Suppressor macrophage treated with lipopolysaccharide for 1 hour (primary cell): ENCODE results near the gene REV1.

Experiments used
- DNase-seq, 3 donors: peaks; one replicate each; pipeline ENCODE4 v3.0.0-alpha.2; 2020 to 2022

REV1 gene

DNA sequence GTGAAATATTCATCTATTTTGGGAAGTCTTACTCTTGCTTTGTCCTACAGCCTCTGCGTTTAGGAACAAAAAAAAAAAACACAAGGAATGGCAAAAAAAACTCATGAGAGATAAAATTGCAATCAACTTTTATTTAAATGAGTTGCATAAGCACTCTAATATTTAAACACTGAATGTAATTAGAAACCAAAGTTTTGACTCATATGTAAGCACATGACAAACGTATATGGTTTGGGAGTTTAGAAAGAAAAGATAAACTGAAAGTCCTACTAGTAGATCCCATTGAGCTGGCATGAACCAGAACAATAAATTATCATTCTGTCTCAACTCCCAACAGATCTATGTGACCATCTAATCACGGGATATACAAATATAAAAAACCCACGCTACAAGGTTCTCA lies 44.8 kb downstream of the REV1 start:
- DNase-seq = no peak

DNA sequence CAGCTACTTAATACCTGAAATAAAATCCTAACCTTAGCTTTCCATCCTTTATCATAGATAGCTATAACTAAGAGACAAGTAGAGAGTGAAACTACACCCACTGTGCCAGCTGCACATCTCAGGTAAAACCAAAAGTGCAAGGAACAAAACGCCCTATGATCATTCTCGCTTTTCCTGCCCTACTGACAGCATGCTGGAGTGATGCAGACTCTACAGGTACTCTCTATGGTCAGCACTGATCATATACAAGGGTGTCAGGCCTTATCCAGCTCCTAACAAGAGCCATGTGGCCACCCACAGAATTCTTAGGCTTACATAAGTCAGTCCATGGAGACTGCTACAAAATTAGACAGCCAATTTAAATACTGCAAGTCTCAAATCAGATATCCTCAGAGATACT lies 45.6 kb downstream of the REV1 start:
- no peak for DNase-seq

- DNase-seq = peak; percentile 21 to 45 (median 31)
Observed at GRCh38 chr2:99442837-99443236, 47.0 kb downstream of the REV1 start.

DNA sequence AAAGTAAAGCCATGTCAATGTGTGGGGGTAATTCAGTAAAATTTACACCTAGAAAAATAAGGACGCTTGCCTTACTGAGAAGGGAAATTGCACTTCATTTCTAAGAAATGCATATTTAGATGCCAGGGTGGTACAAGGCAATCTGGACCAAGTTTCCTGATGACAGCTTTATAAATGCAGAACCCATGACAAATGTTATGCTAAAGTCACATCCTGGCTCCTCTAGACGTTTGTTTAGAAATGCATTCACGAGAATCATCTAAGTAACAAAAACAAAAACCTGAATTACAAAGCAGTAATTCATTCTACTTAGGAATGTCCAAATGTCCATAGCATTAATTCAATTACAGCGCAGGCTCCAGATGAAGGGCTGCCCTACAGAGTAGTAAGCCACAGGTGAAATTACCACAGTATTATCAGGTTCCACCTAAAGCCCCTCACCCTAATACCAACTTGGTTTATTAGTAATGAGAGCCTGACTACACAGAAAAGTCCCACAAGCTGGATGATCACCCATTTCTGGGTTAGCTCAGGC lies 49.8 kb downstream of the REV1 start:
- DNase-seq = no peak

DNA sequence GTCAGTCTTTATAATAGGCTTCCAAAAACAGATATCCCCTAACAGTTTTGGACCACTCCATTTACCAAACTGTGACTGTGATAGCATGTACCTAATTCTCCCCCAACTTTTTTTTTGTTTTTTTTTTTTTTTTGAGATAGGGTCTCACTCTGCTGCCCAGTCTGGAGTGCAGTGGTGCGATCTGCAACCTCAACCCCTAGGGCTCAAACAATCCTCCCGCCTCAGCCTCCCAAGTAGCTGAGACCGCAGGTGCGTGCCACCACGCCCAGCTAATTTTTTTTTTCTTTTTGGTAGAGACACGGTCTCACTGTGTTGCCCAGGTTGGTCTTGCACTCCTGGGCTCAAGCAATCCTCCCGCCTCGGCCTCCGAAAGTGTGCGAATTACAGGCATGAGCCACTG lies 52.9 kb downstream of the REV1 start:
- DNase-seq = no peak

GRCh38 chr2:99433340-99433739 lies 56.5 kb downstream of the REV1 start:
- DNase-seq = no peak

GRCh38 chr2:99431587-99432275 lies 58.1 kb downstream of the REV1 start:
- DNase-seq = no peak

DNA sequence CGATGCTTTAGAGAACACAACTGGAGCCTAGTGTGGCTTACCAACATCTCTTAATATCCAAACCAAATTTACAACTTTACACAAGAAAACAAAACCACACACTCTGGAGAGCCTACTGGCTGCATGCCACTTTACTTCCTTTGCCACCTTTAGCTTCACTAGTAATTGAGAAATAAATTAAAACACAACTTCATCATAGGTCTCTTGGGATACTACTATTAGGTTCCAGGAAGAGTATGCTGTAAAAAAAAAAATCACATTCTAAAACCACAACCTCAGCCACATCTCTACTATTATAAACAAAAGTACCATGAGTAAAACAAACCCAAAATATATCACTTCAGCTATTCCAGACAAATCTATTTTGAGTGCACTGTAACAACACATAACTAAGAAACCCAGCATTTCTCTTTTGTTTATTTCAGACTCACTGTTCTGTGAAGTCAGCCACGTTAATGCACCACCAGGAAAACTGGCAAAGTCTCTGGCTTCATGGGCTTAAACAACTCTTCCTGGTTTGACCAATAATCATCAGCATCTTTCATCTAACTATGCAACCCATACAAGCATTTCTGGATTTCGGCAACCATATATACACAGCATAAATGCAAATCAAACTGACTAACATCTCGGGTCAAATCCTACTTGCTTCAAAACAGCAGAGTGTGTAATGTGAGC lies 59.1 kb downstream of the REV1 start:
- DNase-seq = no peak

DNA sequence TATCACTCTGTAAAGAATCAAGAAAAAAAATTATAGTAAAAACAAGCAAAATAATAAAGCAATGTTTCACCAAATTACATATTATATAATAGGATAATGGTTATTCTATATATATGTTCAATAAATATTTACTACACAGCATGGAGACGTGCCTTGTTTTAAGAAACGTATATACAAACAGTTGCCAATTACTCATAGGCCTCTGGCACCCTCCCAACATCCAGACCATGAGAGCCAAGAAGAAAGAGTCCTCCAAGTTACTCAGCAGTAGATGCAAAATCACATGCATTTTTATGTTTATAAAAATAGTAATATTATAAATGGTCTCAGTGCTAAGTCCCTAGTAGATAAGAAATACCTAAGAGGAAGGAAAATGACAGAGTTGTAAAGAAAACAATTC lies 64.8 kb downstream of the REV1 start:
- DNase-seq = no peak

- no peak for DNase-seq
Observed at GRCh38 chr2:99424371-99424770, 65.4 kb downstream of the REV1 start.

GRCh38 chr2:99422599-99422998 lies 67.2 kb downstream of the REV1 start:
- DNase-seq = peak; percentile 15 to 20 (median 20)

DNA sequence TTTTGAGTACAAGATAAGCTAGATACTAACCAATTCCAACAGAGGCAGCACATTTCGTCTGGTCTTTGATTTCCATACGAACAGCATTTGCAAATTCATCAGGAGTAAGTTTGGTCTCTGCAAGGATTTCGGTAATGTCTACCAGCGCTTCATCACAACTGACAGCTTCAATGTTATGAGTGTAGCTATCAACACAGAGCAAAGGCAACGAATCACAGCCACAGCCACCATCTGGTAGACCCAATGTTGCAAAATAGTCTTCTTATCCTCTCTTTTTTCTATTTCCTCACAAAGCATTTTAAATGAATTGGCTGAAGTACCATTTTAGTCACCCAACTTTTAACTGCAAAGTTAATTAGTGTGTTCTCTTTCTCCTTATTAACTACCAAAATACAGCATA lies 68.3 kb downstream of the REV1 start:
- DNase-seq = no peak

GRCh38 chr2:99420751-99421299 lies 69.0 kb downstream of the REV1 start:
- no peak for DNase-seq

DNA sequence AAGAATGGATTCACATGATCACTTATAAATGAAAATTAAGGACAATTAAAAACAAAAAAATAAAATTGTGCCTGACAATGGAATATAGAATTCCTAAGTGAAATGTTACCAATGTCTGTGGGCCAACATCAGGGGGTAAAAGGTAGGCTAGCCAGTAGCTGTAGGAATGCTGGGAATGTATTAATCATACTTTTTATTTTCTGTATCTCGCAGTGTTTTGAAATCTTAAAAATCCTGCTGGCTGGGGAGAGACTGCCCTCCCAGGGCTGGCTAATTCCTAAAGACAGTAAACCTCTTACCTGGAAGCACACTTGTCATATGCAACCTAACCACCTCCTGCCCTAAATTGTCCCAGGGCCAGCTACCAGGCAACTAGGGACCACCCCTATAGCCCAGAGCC lies 69.8 kb downstream of the REV1 start:
- no peak for DNase-seq

- DNase-seq = no peak
Observed at GRCh38 chr2:99417396-99417795, 72.4 kb downstream of the REV1 start.

DNA sequence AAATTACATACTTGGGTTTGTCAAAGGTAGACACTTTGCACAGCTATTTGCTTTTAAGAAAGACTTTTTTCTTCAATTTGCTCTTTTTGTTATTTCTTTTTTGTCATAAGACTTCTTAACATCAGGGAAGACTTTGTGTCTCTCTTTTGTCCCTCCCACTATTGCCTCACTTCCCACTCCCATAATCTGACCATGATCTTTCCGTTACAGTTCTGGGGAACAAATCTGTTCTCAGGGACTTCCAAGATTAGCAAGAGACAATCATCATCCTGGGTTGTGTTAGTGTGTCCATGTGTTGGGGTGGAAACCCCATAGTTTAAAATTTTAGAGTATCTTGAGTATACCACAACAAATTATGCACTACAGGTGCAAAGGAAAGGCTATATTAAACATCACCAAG lies 75.3 kb downstream of the REV1 start:
- peak; percentile 72 to 85 (median 77) for DNase-seq

GRCh38 chr2:99410276-99410675 lies 79.5 kb downstream of the REV1 start:
- DNase-seq = no peak

GRCh38 chr2:99406137-99406536 lies 83.7 kb downstream of the REV1 start:
- DNase-seq = no peak

DNA sequence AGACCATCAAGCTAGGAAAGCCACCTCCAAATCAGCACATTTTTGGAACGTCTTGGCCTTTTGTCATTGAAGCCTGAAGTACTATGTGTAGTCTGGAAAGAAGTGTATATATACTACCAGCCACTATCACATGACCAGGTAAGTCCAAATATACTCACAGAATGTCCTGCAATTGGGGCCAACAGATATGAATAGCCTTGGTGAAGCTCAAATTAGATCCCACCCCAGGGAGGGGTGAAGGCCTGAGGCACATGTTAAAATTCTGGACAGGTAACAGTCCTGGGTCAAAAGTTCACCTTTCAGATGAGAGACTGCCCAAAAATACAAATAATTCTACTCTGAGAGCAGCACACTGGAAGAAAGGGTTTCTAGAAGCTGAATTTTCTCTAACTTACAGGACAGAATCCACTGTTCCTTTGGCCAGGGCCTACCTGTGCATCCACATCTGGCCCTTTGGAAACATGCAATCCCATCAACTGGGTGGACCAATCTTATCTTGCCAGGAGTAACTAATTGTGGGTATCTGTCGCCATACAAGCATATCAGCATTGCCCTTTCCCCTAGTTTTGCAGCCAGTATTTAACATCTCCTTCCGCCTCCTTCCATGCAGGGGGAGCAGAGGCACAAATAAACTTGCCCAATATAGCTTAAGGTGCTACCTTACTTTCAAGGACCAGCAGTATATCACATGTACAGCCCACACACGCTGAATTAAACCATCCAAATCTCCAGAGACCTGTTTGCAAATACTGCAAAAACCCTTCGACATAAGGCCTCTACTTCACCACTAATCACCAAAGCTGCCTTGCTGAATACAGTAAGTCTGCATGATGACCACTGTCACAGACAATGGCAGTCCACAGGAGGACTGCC lies 84.8 kb downstream of the REV1 start:
- DNase-seq = no peak

DNA sequence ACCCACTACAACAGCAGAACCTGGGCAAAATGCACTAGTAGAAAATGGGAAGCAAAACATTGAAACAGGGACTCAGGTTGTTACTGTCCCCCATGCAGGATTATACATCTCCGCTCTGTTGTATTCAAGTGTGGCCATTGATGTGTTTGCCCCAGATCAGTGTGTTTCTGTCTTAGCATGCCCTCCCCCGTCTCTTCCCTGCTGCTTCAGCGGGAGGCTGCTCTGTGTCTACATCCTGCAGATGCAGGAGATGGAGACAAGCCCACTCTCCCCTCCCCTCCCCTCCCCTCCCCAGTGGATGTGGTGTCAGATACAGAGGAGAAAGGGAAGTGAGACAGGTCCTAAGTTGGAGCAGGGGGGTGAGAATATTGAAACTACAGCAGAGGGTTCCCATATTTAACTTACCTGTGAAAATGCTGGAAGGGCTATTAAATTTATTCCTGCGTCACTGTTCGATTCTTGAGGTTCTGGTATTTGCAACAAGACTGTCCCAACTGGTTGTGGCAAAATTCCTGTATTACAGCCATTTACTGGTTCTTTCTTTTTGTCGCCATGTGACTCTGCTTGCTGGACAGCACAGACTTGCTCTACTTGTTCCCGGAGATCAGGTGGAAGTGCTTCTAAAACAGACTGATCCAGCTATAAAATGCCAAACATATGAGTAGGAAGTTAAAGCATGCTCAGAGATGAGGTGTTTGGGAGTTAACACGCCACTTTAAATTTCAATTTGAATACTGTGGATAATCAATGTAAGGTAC lies 85.6 kb downstream of the REV1 start:
- DNase-seq = no peak

DNA sequence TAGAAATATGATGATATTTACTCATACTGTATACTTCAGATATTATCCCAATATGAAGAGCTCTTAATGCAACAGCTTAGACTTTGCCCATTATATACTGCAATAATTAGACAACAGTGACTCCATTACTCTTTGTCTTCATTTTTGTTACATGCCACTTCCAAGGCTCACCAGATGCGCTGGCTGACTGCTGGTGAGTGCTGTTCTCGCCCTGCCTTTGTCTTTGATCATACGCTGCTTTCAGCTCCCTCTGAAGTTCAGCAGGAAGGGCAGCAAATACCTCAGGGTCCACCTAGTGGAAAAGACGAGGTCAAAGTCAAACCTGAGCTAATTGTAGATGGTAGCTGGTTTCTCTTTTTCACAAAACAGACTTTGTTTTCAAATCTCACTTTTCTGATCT lies 86.3 kb downstream of the REV1 start:
- no peak for DNase-seq

DNA sequence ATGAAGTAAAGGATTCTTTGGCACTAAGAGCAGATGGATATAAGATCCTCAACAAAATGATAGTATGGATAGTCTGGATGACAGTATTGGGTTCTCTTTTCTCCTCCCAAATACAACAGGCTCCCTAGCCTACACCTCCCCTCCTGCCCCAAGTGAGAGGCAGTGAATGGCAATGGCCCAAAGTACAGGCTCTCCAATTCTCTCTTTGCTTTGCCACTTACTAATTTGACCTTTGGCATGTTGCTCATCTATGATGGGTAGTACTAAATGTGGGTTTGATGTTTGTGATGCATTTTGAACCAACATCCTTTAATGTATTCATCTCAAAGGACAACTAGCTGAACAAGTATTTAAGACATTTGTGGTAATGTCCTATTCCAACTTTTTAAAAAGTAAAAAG lies 86.7 kb downstream of the REV1 start:
- DNase-seq = no peak

DNA sequence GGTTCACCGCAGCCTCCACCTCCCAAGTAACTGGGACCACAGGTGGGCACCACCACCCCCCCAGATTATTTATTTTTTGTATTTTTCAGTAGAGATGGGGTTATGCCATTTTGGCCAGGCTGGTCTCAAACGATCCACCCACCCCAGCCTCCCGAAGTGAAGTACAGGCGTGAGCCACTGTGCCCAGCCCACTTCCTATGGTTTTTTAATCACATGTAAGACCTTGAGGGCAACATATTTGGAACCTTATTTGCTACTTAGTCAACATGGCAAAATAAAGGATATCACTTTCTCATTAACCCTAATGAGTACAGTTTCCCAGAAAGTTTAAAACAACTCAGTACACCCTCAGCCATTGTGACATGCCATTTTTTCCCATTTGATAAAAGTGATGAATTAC lies 88.0 kb downstream of the REV1 start:
- no peak for DNase-seq
